Measurements from ENCODE around the gene PRR23A.
"Not testable (repeated sequence)": the region's sequence is repeated elsewhere in the genome, so short reads cannot be mapped to it uniquely, and the experiment has no call there.

PRR23A gene

GRCh38 chr3:139006051-139006716, at the start of gene PRR23A:
Gene PRR23A (minus strand): TSS chr3:139006268. CDS start chr3:139006268, 0 bp downstream.
- ATAC-seq (replicated peaks; ENCODE audit: extremely low read depth, poor library complexity, severe bottlenecking) (no peak), DNase-seq (ENCODE audit: low spot score in 2 of 2) (no peak)
- Mint-ChIP-seq H3K9me3 (peaks cover 6% of the 10 kb centered on the region), H3K4me1 (no peaks in the 10 kb centered on the region), H3K36me3 (ENCODE audit: insufficient read depth) (no peaks in the 10 kb centered on the region), H3K27ac (ENCODE audit: low read depth) (no peak within 1 kb of the TSS), H3K27me3 (peaks cover 16% of the 10 kb centered on the region), H3K4me3 (no peak within 1 kb of the TSS)

GRCh38 chr3:139052802-139053600, 46.9 kb upstream of the PRR23A start:
- ATAC-seq (replicated peaks; ENCODE audit: extremely low read depth, poor library complexity, severe bottlenecking) (no peak), DNase-seq (ENCODE audit: low spot score in 2 of 2) (no peak)
- Mint-ChIP-seq H3K4me1 (no peaks in the 10 kb centered on the region), H3K27ac (ENCODE audit: low read depth) (no peak overlapping the region), H3K36me3 (ENCODE audit: insufficient read depth) (no peaks in the 10 kb centered on the region), H3K9me3 (peaks cover 18% of the 10 kb centered on the region), H3K27me3 (no peaks in the 10 kb centered on the region), H3K4me3 (no peak overlapping the region)

- H3K4me1 Mint-ChIP-seq, result no peaks in the 10 kb centered on the region
- DNase-seq (ENCODE audit: low spot score in 2 of 2), result no peak
- no peak for ATAC-seq (replicated peaks; ENCODE audit: extremely low read depth, poor library complexity, severe bottlenecking)
- H3K27me3 Mint-ChIP-seq, result peaks cover 17% of the 10 kb centered on the region
- H3K4me3 Mint-ChIP-seq, result no peak within 1 kb of the TSS
- no peaks in the 10 kb centered on the region for H3K9me3 Mint-ChIP-seq
- no peaks in the 10 kb centered on the region for H3K36me3 Mint-ChIP-seq (ENCODE audit: insufficient read depth)
- no peak within 1 kb of the TSS for H3K27ac Mint-ChIP-seq (ENCODE audit: low read depth)
Observed at GRCh38 chr3:139044366-139045210, 38.5 kb upstream of the PRR23A start, which contains the start of gene PRR23C. Gene PRR23C (minus strand): TSS chr3:139044892. CDS start chr3:139044620, 272 bp downstream.

- no peak for DNase-seq (ENCODE audit: low spot score in 2 of 2)
- H3K4me1 Mint-ChIP-seq, result no peaks in the 10 kb centered on the region
- H3K27ac Mint-ChIP-seq (ENCODE audit: low read depth), result no peak overlapping the region
- peaks cover 21% of the 10 kb centered on the region for H3K27me3 Mint-ChIP-seq
- no peak for ATAC-seq (replicated peaks; ENCODE audit: extremely low read depth, poor library complexity, severe bottlenecking)
- H3K9me3 Mint-ChIP-seq, result no peaks in the 10 kb centered on the region
- H3K36me3 Mint-ChIP-seq (ENCODE audit: insufficient read depth), result no peaks in the 10 kb centered on the region
- no peak overlapping the region for H3K4me3 Mint-ChIP-seq
Observed at GRCh38 chr3:139043554-139044365, 37.7 kb upstream of the PRR23A start.

GRCh38 chr3:139037478-139037877, 31.4 kb upstream of the PRR23A start:
- ATAC-seq (replicated peaks; ENCODE audit: extremely low read depth, poor library complexity, severe bottlenecking) (no peak), DNase-seq (ENCODE audit: low spot score in 2 of 2) (no peak)
- no peaks in the 10 kb centered on the region for H3K9me3 Mint-ChIP-seq
- H3K27ac Mint-ChIP-seq (ENCODE audit: low read depth), result no peak overlapping the region
- H3K36me3 Mint-ChIP-seq (ENCODE audit: insufficient read depth), result no peaks in the 10 kb centered on the region
- H3K4me3 Mint-ChIP-seq, result no peak overlapping the region
- H3K4me1 Mint-ChIP-seq, result no peaks in the 10 kb centered on the region
- H3K27me3 Mint-ChIP-seq, result peaks cover 58% of the 10 kb centered on the region

- DNase-seq (ENCODE audit: low spot score in 2 of 2) (no peak), ATAC-seq (replicated peaks; ENCODE audit: extremely low read depth, poor library complexity, severe bottlenecking) (no peak)
- no peak overlapping the region for H3K4me3 Mint-ChIP-seq
- H3K36me3 Mint-ChIP-seq (ENCODE audit: insufficient read depth), result no peaks in the 10 kb centered on the region
- peaks cover 17% of the 10 kb centered on the region for H3K9me3 Mint-ChIP-seq
- peaks cover 51% of the 10 kb centered on the region for H3K27me3 Mint-ChIP-seq
- no peaks in the 10 kb centered on the region for H3K4me1 Mint-ChIP-seq
- H3K27ac Mint-ChIP-seq (ENCODE audit: low read depth), result no peak overlapping the region
Observed at GRCh38 chr3:139032326-139033002, 26.4 kb upstream of the PRR23A start.

GRCh38 chr3:139030576-139030975, 24.5 kb upstream of the PRR23A start:
- not testable (repeated sequence) for ATAC-seq (replicated peaks; ENCODE audit: extremely low read depth, poor library complexity, severe bottlenecking); H3K4me1 Mint-ChIP-seq; H3K36me3 Mint-ChIP-seq (ENCODE audit: insufficient read depth); H3K27ac Mint-ChIP-seq (ENCODE audit: low read depth); DNase-seq (ENCODE audit: low spot score in 2 of 2); H3K4me3 Mint-ChIP-seq
- peaks cover 17% of the 10 kb centered on the region for H3K9me3 Mint-ChIP-seq
- H3K27me3 Mint-ChIP-seq, result peaks cover 32% of the 10 kb centered on the region

GRCh38 chr3:139024968-139025367, 18.9 kb upstream of the PRR23A start:
- no peaks in the 10 kb centered on the region for H3K4me1 Mint-ChIP-seq
- no peak overlapping the region for H3K27ac Mint-ChIP-seq (ENCODE audit: low read depth)
- H3K4me3 Mint-ChIP-seq, result no peak overlapping the region
- no peak for DNase-seq (ENCODE audit: low spot score in 2 of 2)
- no peaks in the 10 kb centered on the region for H3K36me3 Mint-ChIP-seq (ENCODE audit: insufficient read depth)
- H3K27me3 Mint-ChIP-seq, result peaks cover 5% of the 10 kb centered on the region
- no peak for ATAC-seq (replicated peaks; ENCODE audit: extremely low read depth, poor library complexity, severe bottlenecking)
- H3K9me3 Mint-ChIP-seq, result peaks cover 5% of the 10 kb centered on the region

GRCh38 chr3:139020868-139021234, 14.8 kb upstream of the PRR23A start, which contains the start of gene PRR23B:
Gene PRR23B (minus strand): TSS chr3:139020926. CDS start chr3:139020661, 265 bp downstream.
- no peak for ATAC-seq (replicated peaks; ENCODE audit: extremely low read depth, poor library complexity, severe bottlenecking)
- no peak within 1 kb of the TSS for H3K27ac Mint-ChIP-seq (ENCODE audit: low read depth)
- no peaks in the 10 kb centered on the region for H3K4me1 Mint-ChIP-seq
- H3K4me3 Mint-ChIP-seq, result no peak within 1 kb of the TSS
- H3K36me3 Mint-ChIP-seq (ENCODE audit: insufficient read depth), result no peaks in the 10 kb centered on the region
- H3K9me3 Mint-ChIP-seq, result peaks cover 8% of the 10 kb centered on the region
- DNase-seq (ENCODE audit: low spot score in 2 of 2), result no peak
- peaks cover 29% of the 10 kb centered on the region for H3K27me3 Mint-ChIP-seq

- Mint-ChIP-seq H3K36me3 (ENCODE audit: insufficient read depth) (no peaks in the 10 kb centered on the region), H3K4me1 (no peaks in the 10 kb centered on the region), H3K4me3 (no peak overlapping the region), H3K27me3 (peaks cover 29% of the 10 kb centered on the region), H3K27ac (ENCODE audit: low read depth) (no peak overlapping the region), H3K9me3 (peaks cover 8% of the 10 kb centered on the region)
- no peak for ATAC-seq (replicated peaks; ENCODE audit: extremely low read depth, poor library complexity, severe bottlenecking)
- DNase-seq (ENCODE audit: low spot score in 2 of 2), result no peak
Observed at GRCh38 chr3:139020036-139020867, 14.2 kb upstream of the PRR23A start.

All from central memory CD8-positive, alpha-beta T cell (primary cell).